Measurements from ENCODE around the gene PPID.
A peak's percentile ranks its signal among the peaks of the same experiment; 100 is the strongest.
"Not testable (repeated sequence)": the region's sequence is repeated elsewhere in the genome, so short reads cannot be mapped to it uniquely, and the experiment has no call there.

The PPID gene

GRCh38 chr4:158738866-158739265 is 15.7 kb upstream of the PPID start:
- DNase-seq (ENCODE audit: low read depth in 2 of 2) = no peak

- peak in 1 of 2 donors; percentile 29 for DNase-seq (ENCODE audit: low read depth in 2 of 2)
Measured at GRCh38 chr4:158729716-158730559, 6.7 kb upstream of the PPID start.

GRCh38 chr4:158728236-158728635 is 5.0 kb upstream of the PPID start:
- no peak for DNase-seq (ENCODE audit: low read depth in 2 of 2)

GRCh38 chr4:158726633-158727032 is 3.4 kb upstream of the PPID start:
- DNase-seq (ENCODE audit: low read depth in 2 of 2) = no peak

GRCh38 chr4:158724637-158725036 is 1.4 kb upstream of the PPID start:
- no peak for DNase-seq (ENCODE audit: low read depth in 2 of 2)

- DNase-seq (ENCODE audit: low read depth in 2 of 2) = no peak
Measured at GRCh38 chr4:158722291-158722916, 792 bp downstream of the PPID start.

GRCh38 chr4:158721680-158722079 is 1.5 kb downstream of the PPID start:
- DNase-seq (ENCODE audit: low read depth in 2 of 2) = no peak

GRCh38 chr4:158715802-158716201 is 7.4 kb downstream of the PPID start:
- no peak for DNase-seq (ENCODE audit: low read depth in 2 of 2)

GRCh38 chr4:158714937-158715336 is 8.3 kb downstream of the PPID start:
- DNase-seq (ENCODE audit: low read depth in 2 of 2) = no peak

GRCh38 chr4:158712622-158713021 is 10.6 kb downstream of the PPID start:
- not testable (repeated sequence) for DNase-seq (ENCODE audit: low read depth in 2 of 2)

GRCh38 chr4:158710814-158711213 is 12.4 kb downstream of the PPID start:
- DNase-seq (ENCODE audit: low read depth in 2 of 2) = no peak

- DNase-seq (ENCODE audit: low read depth in 2 of 2) = no peak
Measured at GRCh38 chr4:158704274-158704673, 18.9 kb downstream of the PPID start.

- DNase-seq (ENCODE audit: low read depth in 2 of 2) = no peak
Measured at GRCh38 chr4:158688813-158689212, 34.4 kb downstream of the PPID start.

- DNase-seq (ENCODE audit: low read depth in 2 of 2) = no peak
Measured at GRCh38 chr4:158682066-158682465, 41.1 kb downstream of the PPID start.

GRCh38 chr4:158681629-158682028 is 41.6 kb downstream of the PPID start:
- no peak for DNase-seq (ENCODE audit: low read depth in 2 of 2)

- no peak for DNase-seq (ENCODE audit: low read depth in 2 of 2)
Measured at GRCh38 chr4:158678767-158679166, 44.4 kb downstream of the PPID start.

- no peak for DNase-seq (ENCODE audit: low read depth in 2 of 2)
Measured at GRCh38 chr4:158676076-158676475, 47.1 kb downstream of the PPID start.

- no peak for DNase-seq (ENCODE audit: low read depth in 2 of 2)
Measured at GRCh38 chr4:158673633-158674032, 49.6 kb downstream of the PPID start.

- DNase-seq (ENCODE audit: low read depth in 2 of 2) = peak; percentile 93 to 97
Measured at GRCh38 chr4:158671915-158672806, 51.0 kb downstream of the PPID start, which contains the start of gene ETFDH. ETFDH (plus strand) TSS chr4:158672296; CDS start chr4:158672457, 161 bp downstream.

- no peak for DNase-seq (ENCODE audit: low read depth in 2 of 2)
Measured at GRCh38 chr4:158671665-158671914, 51.6 kb downstream of the PPID start, which contains the start of gene C4orf46. C4orf46 (minus strand) TSS chr4:158671887; CDS start chr4:158671801, 86 bp downstream.

- DNase-seq (ENCODE audit: low read depth in 2 of 2) = peak; percentile 49 to 50
Measured at GRCh38 chr4:158670975-158671664, 52.1 kb downstream of the PPID start.

GRCh38 chr4:158669310-158669709 is 53.9 kb downstream of the PPID start:
- no peak for DNase-seq (ENCODE audit: low read depth in 2 of 2)

All from stimulated activated CD4-positive, alpha-beta T cell treated with anti-CD3 and anti-CD28 coated beads, Interleukin-15, amount 100 ng/mL, for 48 hours (primary cell).